GM06990 (cell line): Measurements from ENCODE around the gene CCDC116.
"Not testable (repeated sequence)": the region's sequence is repeated elsewhere in the genome, so short reads cannot be mapped to it uniquely, and the experiment has no call there.

Source experiments
- DNase-seq: peaks from one replicate; pipeline ENCODE4 v3.0.0-alpha.2; 2011; ENCODE audit not compliant: insufficient read length; ENCODE audit errors: extremely low read depth
- H3K27me3 ChIP-seq: replicated peaks from 2 replicates; pipeline ENCODE4 v1.6.0; 2011; ENCODE audit warnings: low read length; ENCODE audit not compliant: control insufficient read depth, insufficient read depth
- H3K36me3 ChIP-seq: 2 replicates; pipeline ENCODE4 v1.5.1; 2011; ENCODE audit warnings: low read length; ENCODE audit not compliant: control insufficient read depth, insufficient read depth
- H3K4me3 ChIP-seq: replicated peaks from 2 replicates; pipeline ENCODE4 v1.5.1; 2011; ENCODE audit warnings: low read depth, mild to moderate bottlenecking, control low read depth, low read length
- CTCF ChIP-seq: IDR thresholded peaks from 2 replicates; pipeline ENCODE4 v1.5.1; 2011; ENCODE audit warnings: low read length, control low read depth, mild to moderate bottlenecking, inconsistent platforms; ENCODE audit not compliant: insufficient read depth, poor library complexity, severe bottlenecking

Gene CCDC116

GRCh38 chr22:21672107-21672629, 39.6 kb downstream of the CCDC116 start:
- Histone ChIP-seq H3K27me3 (no peaks in the 10 kb centered on the region), H3K4me3 (no peak overlapping the region), H3K36me3 (peaks cover 26% of the 10 kb centered on the region)
- no peak for TF ChIP-seq CTCF
- DNase-seq, result no peak

- no peak for TF ChIP-seq CTCF
- no peak for DNase-seq
- H3K36me3 ChIP-seq, result peaks cover 30% of the 10 kb centered on the region
- no peak overlapping the region for H3K4me3 ChIP-seq
- no peaks in the 10 kb centered on the region for H3K27me3 ChIP-seq
Observed at GRCh38 chr22:21673534-21674321, 41.2 kb downstream of the CCDC116 start.

GRCh38 chr22:21674638-21675245, 42.2 kb downstream of the CCDC116 start:
- Histone ChIP-seq H3K4me3 (no peak overlapping the region), H3K36me3 (peaks cover 30% of the 10 kb centered on the region), H3K27me3 (no peaks in the 10 kb centered on the region)
- no peak for TF ChIP-seq CTCF
- no peak for DNase-seq

GRCh38 chr22:21677606-21678443, 45.3 kb downstream of the CCDC116 start:
- Histone ChIP-seq H3K36me3 (peaks cover 34% of the 10 kb centered on the region), H3K4me3 (no peak overlapping the region), H3K27me3 (no peaks in the 10 kb centered on the region)
- no peak for TF ChIP-seq CTCF
- DNase-seq, result no peak

- H3K36me3 ChIP-seq, result peaks cover 27% of the 10 kb centered on the region
- DNase-seq, H3K4me3 ChIP-seq, H3K27me3 ChIP-seq: not testable (repeated sequence)
Observed at GRCh38 chr22:21678842-21679241, 46.3 kb downstream of the CCDC116 start.
